ENCODE results near the gene SIAH2.

Gene SIAH2

DNA sequence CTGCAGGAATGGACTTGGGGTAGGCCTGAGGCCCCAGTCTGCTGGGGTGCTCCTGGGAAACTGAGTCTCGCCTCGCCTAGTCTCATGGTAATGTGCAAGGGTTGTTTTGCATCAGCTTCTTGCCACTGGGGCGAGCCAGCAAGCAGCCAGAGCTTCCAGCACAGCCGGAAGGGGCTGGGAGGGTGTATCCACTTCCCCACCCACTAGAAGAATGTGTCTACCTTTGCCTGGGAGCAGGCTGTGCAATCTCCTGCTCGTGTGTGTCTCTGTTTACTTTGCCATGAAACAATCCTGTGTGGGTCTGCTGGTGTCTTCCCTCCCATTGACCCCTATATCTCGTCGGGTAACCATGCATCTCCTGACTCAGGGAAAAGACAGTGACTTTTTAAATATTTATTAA lies 37.4 kb downstream of the SIAH2 start:
- TF ChIP-seq CTCF (IDR thresholded peaks at IDR 0.05; ENCODE audit: borderline replicate concordance, insufficient read depth, low read depth, low read length) = no peak
- H3K4me3 ChIP-seq (ENCODE audit: low read depth, low read length) = no peak overlapping the region

- no peak overlapping the region for H3K4me3 ChIP-seq (ENCODE audit: low read depth, low read length)
- TF ChIP-seq CTCF (IDR thresholded peaks at IDR 0.05; ENCODE audit: borderline replicate concordance, insufficient read depth, low read depth, low read length) = no peak
Observed at GRCh38 chr3:150723946-150724345, 39.0 kb downstream of the SIAH2 start.

GRCh38 chr3:150722267-150722666 lies 40.7 kb downstream of the SIAH2 start:
- TF ChIP-seq CTCF (IDR thresholded peaks at IDR 0.05; ENCODE audit: borderline replicate concordance, insufficient read depth, low read depth, low read length) = no peak
- no peak overlapping the region for H3K4me3 ChIP-seq (ENCODE audit: low read depth, low read length)

DNA sequence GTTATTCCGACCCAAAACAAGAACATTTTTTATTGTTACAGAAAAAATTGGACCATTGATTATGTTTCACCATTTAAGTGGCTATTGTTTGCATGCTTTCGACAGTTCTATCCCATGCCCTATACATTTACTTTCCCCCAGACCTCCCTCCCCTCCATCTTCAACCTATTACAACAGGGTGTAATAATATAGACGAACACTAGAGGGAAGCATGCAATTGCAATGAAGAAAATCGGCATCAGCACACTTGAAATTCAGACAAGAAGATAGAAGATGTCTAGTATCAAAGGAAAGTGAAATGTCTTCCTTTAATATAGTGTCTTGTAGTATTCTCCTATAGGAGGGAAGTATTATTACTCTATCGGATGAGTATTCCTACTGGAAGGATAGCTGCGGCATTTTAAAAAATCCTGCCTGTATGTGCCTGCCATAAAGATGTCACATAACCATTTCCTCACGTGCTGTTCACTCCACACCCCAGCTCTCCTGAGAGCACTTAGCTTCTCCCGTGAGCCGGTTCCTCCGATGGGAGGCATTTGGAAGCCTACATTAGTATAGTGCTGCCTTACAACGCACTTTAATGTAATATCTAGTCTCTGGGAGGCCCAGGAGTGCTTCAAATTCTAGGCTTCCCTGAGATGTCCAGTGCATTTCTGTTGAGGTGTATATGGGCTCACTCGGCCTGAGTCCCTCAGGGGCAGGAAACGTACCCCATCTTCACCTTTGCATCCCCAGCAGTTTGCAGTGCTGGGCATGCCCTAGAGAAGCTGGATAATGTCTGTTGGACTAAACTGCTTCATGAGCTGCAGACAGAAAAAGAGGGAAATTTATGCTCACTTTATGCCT lies 41.5 kb downstream of the SIAH2 start:
- peak; percentile 34; the same call in 1 of the 2 replicates for TF ChIP-seq CTCF (IDR thresholded peaks at IDR 0.05; ENCODE audit: borderline replicate concordance, insufficient read depth, low read depth, low read length)
- no peak overlapping the region for H3K4me3 ChIP-seq (ENCODE audit: low read depth, low read length)

GRCh38 chr3:150720444-150720843 lies 42.5 kb downstream of the SIAH2 start:
- H3K4me3 ChIP-seq (ENCODE audit: low read depth, low read length) = no peak overlapping the region
- no peak for TF ChIP-seq CTCF (IDR thresholded peaks at IDR 0.05; ENCODE audit: borderline replicate concordance, insufficient read depth, low read depth, low read length)

- no peak for TF ChIP-seq CTCF (IDR thresholded peaks at IDR 0.05; ENCODE audit: borderline replicate concordance, insufficient read depth, low read depth, low read length)
- no peak overlapping the region for H3K4me3 ChIP-seq (ENCODE audit: low read depth, low read length)
Observed at GRCh38 chr3:150710097-150710496, 52.9 kb downstream of the SIAH2 start.

- TF ChIP-seq CTCF (IDR thresholded peaks at IDR 0.05; ENCODE audit: borderline replicate concordance, insufficient read depth, low read depth, low read length) = no peak
- H3K4me3 ChIP-seq (ENCODE audit: low read depth, low read length) = peak within 1 kb of the TSS; percentile 61
Observed at GRCh38 chr3:150703756-150704344, 59.1 kb downstream of the SIAH2 start, which contains the start of gene ERICH6. TSS of gene ERICH6 (minus strand) at chr3:150703920. CDS start at chr3:150703898, 22 bp downstream.
